NCI-H526 (cell line): ENCODE data around the gene ELL2.
"Not testable (repeated sequence)": the region's sequence is repeated elsewhere in the genome, so short reads cannot be mapped to it uniquely, and the experiment has no call there.

Experiments used
- DNase-seq, 2 experiments: peaks; one replicate each; lab custom pipeline; 2025; lab: John Stamatoyannopoulos, UW

ELL2 gene

GRCh38 chr5:95880081-95880926 is 81.3 kb downstream of the ELL2 start:
- DNase-seq: no peak

GRCh38 chr5:95879661-95880060 is 82.0 kb downstream of the ELL2 start:
- no peak for DNase-seq

DNA sequence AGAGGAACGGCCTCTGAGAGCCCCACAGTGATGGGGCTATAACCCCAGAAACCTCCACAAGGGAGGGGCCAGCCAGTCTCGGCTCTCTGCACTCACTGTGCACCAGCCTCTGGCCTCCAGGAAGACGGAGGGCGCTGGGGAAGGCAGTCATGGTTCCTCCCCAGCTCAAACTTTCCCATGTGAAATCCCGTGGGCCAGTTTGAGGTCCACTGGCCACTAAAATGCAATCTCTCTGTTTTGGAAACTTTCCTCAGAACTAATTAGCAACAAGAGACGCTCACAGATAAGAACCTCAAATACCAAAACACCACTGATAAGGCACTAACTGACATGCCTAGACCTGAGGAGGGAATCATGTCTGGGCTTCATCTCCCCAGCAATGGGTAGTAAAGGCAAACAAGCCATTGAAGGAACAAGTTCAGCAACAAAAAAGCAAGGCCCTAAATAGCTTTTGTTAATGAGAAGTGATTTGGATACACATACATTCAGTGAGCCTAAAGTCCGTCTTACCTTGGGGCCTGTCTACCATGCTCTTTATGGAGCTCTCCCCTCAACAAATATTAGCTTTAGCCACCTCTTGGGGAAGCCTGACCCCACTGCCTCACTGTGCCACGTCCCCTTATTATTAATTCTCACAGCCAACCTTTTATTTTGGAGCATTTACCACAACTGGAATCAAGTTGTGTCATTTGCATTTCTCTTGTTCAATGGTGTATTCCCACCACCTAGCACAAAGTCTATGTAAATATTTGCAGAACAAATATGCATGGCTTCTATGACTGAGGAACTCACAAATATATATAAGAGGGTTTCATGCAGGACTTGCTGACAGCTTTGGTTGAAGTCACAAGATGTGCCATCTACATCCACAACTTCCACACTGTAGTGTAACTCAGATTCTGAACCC is 83.0 kb downstream of the ELL2 start:
- DNase-seq: peak; percentile 82 to 90

DNA sequence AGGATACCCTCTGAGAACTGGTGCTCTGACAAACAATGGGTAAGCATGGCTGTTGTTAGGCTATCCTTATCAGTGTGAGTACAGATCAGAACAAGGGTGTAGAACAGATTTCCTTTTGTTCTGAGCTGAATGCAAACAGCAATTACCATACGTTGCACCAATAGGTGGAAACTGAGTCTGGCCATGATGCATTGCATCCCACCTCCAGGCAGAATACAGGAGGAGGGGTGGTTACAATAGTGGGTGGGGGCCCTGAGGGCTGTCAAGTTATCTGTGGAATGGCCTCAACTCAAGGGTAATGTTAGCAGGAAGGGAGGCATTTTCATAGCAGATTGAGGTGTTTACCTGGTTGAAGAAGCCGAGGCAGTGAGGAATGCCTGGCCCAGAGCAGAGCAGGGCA is 84.9 kb downstream of the ELL2 start:
- no peak for DNase-seq

DNA sequence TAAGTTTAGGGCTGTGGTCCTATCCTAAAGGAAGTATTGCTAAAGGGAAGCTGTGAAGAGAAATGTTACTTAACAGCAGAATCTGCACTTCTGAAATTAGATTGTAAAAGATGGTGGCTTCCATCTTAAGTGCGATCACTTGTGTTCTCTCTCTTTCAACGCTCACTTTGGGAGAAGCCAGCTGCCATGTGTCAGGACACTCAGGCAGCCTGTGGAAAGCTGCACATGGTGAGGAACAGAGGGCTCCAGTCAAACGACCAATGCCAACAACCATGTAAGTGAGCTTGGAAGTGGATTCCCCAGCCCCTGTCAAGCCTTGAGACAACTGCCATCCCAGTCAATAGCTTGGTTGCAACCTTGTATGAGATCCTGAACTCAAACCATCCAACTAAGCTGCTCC is 87.4 kb downstream of the ELL2 start:
- no peak for DNase-seq

DNA sequence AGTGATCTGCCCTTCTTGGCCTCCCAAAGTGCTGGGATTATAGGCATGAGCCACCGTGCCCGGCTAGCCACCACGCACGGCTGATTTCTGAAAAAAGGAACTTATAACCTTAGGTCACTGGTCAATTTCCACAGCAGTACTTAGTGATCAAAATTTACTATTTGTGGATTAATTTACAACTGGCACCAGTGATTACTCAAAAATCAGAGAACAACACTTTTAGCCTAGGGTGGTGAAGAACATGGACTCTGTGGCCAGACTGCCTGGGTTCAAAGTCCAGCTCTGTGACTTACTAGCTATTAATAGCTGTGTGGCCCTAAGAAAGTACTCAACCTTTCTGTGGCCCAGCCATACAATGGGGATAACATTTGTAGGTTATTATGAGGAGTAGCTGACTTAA is 88.3 kb downstream of the ELL2 start:
- DNase-seq: no peak

- DNase-seq: no peak
Measured at GRCh38 chr5:95872346-95873268, 89.0 kb downstream of the ELL2 start.

- DNase-seq: no peak
Measured at GRCh38 chr5:95871146-95871806, 90.4 kb downstream of the ELL2 start.

DNA sequence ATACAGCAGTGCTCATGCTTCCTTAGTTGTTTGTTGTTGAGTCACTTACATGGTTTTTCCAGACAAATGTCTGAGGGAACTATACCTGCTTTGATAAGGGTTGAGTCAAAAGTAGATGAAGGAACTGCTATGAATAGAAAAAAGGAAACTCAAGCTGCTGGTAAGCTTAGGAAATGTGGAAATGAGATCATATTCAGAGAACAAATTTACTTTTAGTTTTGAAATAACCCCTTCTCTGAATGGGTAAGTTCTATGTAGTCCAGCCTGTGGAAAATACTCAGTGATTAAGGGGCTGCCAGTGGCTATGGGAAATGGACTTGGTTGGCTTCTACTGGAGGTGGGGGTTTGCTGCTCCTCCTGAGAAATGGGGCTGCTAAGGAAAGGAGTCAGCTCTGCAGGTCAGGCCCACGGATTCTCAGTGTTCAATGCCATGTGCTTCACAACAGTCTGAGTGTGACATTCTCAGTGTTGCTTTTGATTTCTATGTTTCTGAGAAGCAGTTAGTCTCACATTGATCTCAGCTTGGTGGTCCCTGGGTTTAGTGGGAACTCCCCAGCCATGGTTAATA is 91.5 kb downstream of the ELL2 start:
- no peak for DNase-seq

DNA sequence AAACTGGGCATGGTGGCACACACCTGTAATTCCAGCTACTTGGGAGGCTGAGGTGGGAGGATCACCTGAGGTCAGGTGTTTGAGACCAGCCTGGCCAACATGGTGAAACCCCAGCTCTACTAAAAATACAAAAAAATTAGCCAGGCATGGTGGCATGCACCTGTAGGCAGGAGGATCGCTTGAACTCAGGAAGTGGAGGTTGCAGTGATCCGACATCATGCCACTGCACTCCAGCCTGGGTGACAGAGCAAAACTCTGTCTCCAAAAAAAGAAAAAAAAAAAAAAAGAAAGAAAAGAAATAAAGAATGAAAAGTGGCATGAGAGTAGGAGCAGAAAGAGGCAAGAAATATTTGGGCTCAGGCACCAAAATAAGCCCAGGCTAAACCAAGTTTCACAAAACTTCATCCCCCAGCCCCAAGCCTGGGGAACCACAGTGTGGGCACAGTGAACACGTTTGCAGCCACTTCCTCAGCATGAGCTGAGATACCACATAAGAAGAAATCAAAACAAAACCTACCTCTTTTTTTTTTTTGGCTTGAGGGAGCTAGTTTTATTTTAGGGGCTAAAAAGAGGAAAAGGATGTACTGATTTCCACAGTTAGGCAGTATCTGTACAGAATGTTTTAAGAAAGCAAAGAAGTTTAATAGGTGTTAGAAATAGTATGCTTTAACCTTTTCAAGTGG is 92.3 kb downstream of the ELL2 start:
- not testable (repeated sequence) for DNase-seq

DNA sequence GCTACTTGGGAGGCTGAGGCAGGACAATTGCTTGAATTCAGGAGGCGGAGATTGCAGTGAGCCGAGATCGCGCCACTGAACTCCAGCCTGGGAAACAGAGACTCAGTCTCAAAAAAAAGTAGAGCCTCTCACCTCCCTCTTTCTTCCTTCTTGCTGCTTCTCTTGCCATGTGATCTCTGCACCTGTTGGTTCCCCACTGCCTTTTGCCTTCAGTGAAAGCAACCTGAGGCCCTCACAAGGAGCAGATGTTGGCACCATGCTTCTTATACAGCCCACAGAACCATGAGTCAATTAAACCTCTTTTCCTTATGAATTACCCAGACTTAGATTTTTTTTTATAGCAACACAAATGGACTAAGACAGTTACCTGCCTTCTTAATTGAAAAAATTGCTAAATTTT is 93.5 kb downstream of the ELL2 start:
- no peak for DNase-seq

DNA sequence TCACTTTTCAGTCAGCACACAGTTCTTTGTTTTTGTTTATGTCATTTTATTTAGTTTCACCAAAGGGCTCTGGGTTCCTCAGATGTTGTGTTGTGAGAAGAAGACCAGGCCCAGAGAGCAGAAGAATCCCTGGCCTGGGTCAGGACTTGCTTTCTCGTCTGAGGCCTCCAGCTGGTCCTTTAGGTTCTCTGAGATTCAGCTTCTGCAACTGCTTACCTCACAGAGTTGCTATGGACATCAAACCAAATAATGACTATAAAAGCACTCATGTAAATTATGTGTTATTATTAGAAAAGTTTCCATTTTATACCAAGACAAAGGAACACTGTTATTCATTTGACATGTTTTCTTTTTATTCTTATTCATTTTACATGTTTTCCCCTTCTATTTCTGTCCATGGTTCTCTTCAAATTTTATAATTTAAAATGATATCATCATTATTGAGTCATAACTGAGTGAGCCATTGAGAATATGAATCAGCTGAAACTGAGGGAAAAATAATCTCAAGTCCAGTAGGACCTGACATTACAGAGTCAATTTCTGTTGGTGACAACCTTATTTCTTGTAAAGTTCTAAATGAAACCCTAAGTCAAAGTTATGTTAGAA is 95.1 kb downstream of the ELL2 start:
- DNase-seq: no peak

- peak; percentile 61 to 73 for DNase-seq
Measured at GRCh38 chr5:95864944-95865504, 96.6 kb downstream of the ELL2 start.

- no peak for DNase-seq
Measured at GRCh38 chr5:95864456-95864855, 97.2 kb downstream of the ELL2 start.

- no peak for DNase-seq
Measured at GRCh38 chr5:95863383-95863757, 98.3 kb downstream of the ELL2 start.

DNA sequence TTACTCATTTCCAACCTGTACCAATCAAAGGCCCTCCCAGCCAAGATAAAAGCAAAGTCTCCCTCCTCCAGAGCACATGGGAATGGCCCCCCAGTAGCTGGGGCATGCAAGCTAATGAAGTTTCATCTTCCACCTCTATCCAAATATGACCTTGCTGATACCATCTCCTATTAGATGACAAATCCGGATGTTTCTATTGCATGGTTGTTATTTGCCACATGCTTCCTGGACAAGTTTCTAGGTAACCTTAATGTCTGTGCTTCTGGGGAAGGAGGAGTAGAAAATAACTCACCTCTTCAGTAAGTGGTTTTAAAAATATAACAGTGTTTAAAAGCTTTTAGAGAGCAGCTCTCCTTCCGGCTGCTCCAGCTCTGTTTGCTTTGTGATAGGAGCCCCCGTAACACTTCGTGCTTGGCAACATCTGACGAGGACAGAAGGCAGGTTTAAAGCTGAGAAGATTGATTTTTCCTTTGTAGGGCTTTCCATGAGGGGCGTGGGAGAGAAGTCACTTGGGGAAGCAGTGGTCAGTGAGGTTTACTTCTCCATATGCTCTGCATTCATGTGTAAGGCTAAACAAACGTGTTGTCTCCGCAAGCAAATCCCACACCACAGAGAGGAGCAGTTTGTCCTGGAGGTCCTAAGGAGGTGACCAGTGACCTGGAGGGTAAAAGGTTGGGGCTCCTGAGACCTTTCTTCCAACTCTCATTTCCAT is 98.8 kb downstream of the ELL2 start:
- DNase-seq: no peak

- DNase-seq: no peak
Measured at GRCh38 chr5:95861864-95862561, 99.6 kb downstream of the ELL2 start.

DNA sequence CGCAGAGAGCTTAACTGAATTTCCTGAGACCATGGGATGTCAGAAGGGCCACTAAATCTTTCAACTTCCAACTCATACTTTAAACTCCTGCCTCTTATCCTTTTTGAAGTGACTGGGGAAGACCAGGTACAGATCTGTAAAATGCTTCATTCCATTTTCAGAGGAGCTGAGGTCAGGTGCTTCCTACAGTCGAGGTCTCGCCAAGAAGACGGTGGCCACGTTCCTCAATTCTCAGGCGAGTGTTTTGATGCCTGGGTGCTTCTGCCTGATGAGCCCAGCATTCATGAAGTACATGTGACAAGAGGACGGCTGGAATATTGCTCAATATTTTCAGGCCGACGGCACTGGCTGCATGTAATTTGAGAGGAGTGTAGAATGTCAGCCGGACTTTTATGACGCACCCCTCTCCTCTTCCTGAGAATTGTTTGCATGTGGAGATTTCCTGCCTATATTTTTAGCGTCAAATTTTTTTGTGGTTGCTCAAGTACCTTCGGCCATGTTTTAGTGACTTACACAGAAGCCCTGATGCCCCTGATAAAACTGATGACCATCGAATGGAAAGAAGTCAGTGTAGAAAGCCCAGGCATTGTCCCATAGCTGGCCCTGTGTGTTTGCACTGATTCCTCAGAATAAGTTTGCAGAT is 100.3 kb downstream of the ELL2 start:
- DNase-seq: peak in 1 of 2 experiments; percentile 53
